Measurements from ENCODE around the gene BRD4.

Gene BRD4

GRCh38 chr19:15268192-15268927 lies 64.0 kb downstream of the BRD4 start:
- in situ Hi-C loops (cut with HindIII; ENCODE audit: low sequenced_read_pairs), result no loop called here

- in situ Hi-C loops (cut with HindIII; ENCODE audit: low sequenced_read_pairs), result no loop called here
These were observed 65.7 kb downstream of the BRD4 start for GRCh38 chr19:15266683-15267082.

GRCh38 chr19:15265850-15266248 lies 66.5 kb downstream of the BRD4 start:
- in situ Hi-C loops (cut with HindIII; ENCODE audit: low sequenced_read_pairs), result no loop called here

- in situ Hi-C loops (cut with HindIII; ENCODE audit: low sequenced_read_pairs), result no loop called here
These were observed 67.0 kb downstream of the BRD4 start for GRCh38 chr19:15265214-15265849.

- in situ Hi-C loops (cut with HindIII; ENCODE audit: low sequenced_read_pairs), result no loop called here
These were observed 67.5 kb downstream of the BRD4 start for GRCh38 chr19:15264933-15265206.

GRCh38 chr19:15264061-15264932 lies 68.0 kb downstream of the BRD4 start:
- in situ Hi-C loops (cut with HindIII; ENCODE audit: low sequenced_read_pairs), result no loop called here

GRCh38 chr19:15263361-15263985 lies 68.9 kb downstream of the BRD4 start:
- in situ Hi-C loops (cut with HindIII; ENCODE audit: low sequenced_read_pairs), result no loop called here

GRCh38 chr19:15262011-15262410 lies 70.3 kb downstream of the BRD4 start:
- in situ Hi-C loops (cut with HindIII; ENCODE audit: low sequenced_read_pairs), result no loop called here

GRCh38 chr19:15260939-15261338 lies 71.4 kb downstream of the BRD4 start:
- in situ Hi-C loops (cut with HindIII; ENCODE audit: low sequenced_read_pairs), result no loop called here

- in situ Hi-C loops (cut with HindIII; ENCODE audit: low sequenced_read_pairs), result no loop called here
These were observed 72.4 kb downstream of the BRD4 start for GRCh38 chr19:15259907-15260306.

- in situ Hi-C loops (cut with HindIII; ENCODE audit: low sequenced_read_pairs), result no loop called here
These were observed 74.6 kb downstream of the BRD4 start for GRCh38 chr19:15257782-15258181.

- in situ Hi-C loops (cut with HindIII; ENCODE audit: low sequenced_read_pairs), result no loop called here
These were observed 75.5 kb downstream of the BRD4 start for GRCh38 chr19:15256708-15257331.

GRCh38 chr19:15255359-15255990 lies 76.9 kb downstream of the BRD4 start:
- in situ Hi-C loops (cut with HindIII; ENCODE audit: low sequenced_read_pairs), result no loop called here

GRCh38 chr19:15254547-15254946 lies 77.8 kb downstream of the BRD4 start:
- in situ Hi-C loops (cut with HindIII; ENCODE audit: low sequenced_read_pairs), result no loop called here

- in situ Hi-C loops (cut with HindIII; ENCODE audit: low sequenced_read_pairs), result no loop called here
These were observed 78.8 kb downstream of the BRD4 start for GRCh38 chr19:15253513-15253912.

- in situ Hi-C loops (cut with HindIII; ENCODE audit: low sequenced_read_pairs), result no loop called here
These were observed 79.3 kb downstream of the BRD4 start for GRCh38 chr19:15253061-15253460.

GRCh38 chr19:15252398-15253018 lies 79.8 kb downstream of the BRD4 start:
- in situ Hi-C loops (cut with HindIII; ENCODE audit: low sequenced_read_pairs), result no loop called here

- in situ Hi-C loops (cut with HindIII; ENCODE audit: low sequenced_read_pairs), result no loop called here
These were observed 80.5 kb downstream of the BRD4 start for GRCh38 chr19:15251749-15252397.

- in situ Hi-C loops (cut with HindIII; ENCODE audit: low sequenced_read_pairs), result no loop called here
These were observed 81.2 kb downstream of the BRD4 start for GRCh38 chr19:15251010-15251748.
